Activated CD4-positive, alpha-beta T cell treated with anti-CD3 and anti-CD28 coated beads, Interleukin-2, amount 10 ng/mL, durations not matched to agents 7 days and 5 days (primary cell): ENCODE measurements around the gene RNF169. TPM values are rescaled to one million over a fixed set of nuclear protein-coding genes. Genes with fewer than 3 reads are reported as not detected.
A peak's percentile ranks its signal among the peaks of the same experiment; 100 is the strongest.

Experiments
- CTCF ChIA-PET: fragments of 350-600 bp; sonication (Branson Sonifier 250); formaldehyde crosslinking; loops from one replicate; lab custom pipeline; 2021; ENCODE audit warnings: antibody characterized with exemption; lab: Charles Lee
- POLR2A ChIA-PET: fragments of 350-600 bp; sonication (Branson Sonifier 250); formaldehyde crosslinking; loops from one replicate; lab custom pipeline; 2021; ENCODE audit warnings: antibody characterized with exemption; lab: Charles Lee
- DNase-seq: peaks from one replicate; pipeline ENCODE4 v3.0.0-alpha.2; 2020
- H3K27ac Mint-ChIP-seq: one replicate; pipeline ENCODE4 v1.8.0; 2021; ENCODE audit warnings: mild to moderate bottlenecking, moderate library complexity, mixed read lengths
- H3K27me3 Mint-ChIP-seq: one replicate; pipeline ENCODE4 v1.8.0; 2021; ENCODE audit warnings: mixed read lengths
- H3K36me3 Mint-ChIP-seq: one replicate; pipeline ENCODE4 v1.8.0; 2021; ENCODE audit warnings: low read depth, mixed read lengths
- H3K4me1 Mint-ChIP-seq: one replicate; pipeline ENCODE4 v1.8.0; 2021; ENCODE audit warnings: mixed read lengths
- H3K4me3 Mint-ChIP-seq: one replicate; pipeline ENCODE4 v1.8.0; 2021; ENCODE audit warnings: mild to moderate bottlenecking, moderate library complexity, mixed read lengths
- H3K9me3 Mint-ChIP-seq: one replicate; pipeline ENCODE4 v1.8.0; 2021; ENCODE audit warnings: mixed read lengths
- total RNA-seq, 2 experiments: library from RNA; stranded (reverse); gene quantifications; one replicate each; pipeline ENCODE4 v1.2.3, GENCODE V29; 2021

The RNF169 gene
- total RNA-seq: 10 to 100 TPM; 16.4 to 17.4 TPM

- Mint-ChIP-seq H3K4me1 (peaks cover 26% of the 10 kb centered on the region), H3K36me3 (peaks cover 7% of the 10 kb centered on the region), H3K9me3 (no peaks in the 10 kb centered on the region), H3K4me3 (peak within 1 kb of the TSS; percentile 83), H3K27ac (peak within 1 kb of the TSS; percentile 85), H3K27me3 (no peaks in the 10 kb centered on the region)
- ChIA-PET POLR2A (no interaction called here), CTCF (interaction anchor here (0.8 to 1.1 kb wide), 3 partner anchors 8 to 21 kb away, joined by 3 read pairs; no protein-coding TSS in a partner anchor)
- peak; percentile 91 for DNase-seq
These were observed at the start of gene RNF169 for GRCh38 chr11:74748211-74749126. TSS of gene RNF169 (plus strand) at chr11:74748849. CDS start at chr11:74748881, 32 bp downstream.

- no peaks in the 10 kb centered on the region for H3K4me1 Mint-ChIP-seq
- H3K36me3 Mint-ChIP-seq: no peaks in the 10 kb centered on the region
- H3K9me3 Mint-ChIP-seq: no peaks in the 10 kb centered on the region
- H3K27me3 Mint-ChIP-seq: peaks cover 3% of the 10 kb centered on the region
- no peak overlapping the region for H3K27ac Mint-ChIP-seq
- POLR2A ChIA-PET: no interaction called here
- no peak for DNase-seq
- CTCF ChIA-PET: interaction anchor here (0.6 to 1.3 kb wide), 3 partner anchors 10 to 133 kb away, joined by 3 to 4 read pairs (median 4); no protein-coding TSS in a partner anchor
- no peak overlapping the region for H3K4me3 Mint-ChIP-seq
These were observed 48.8 kb upstream of the RNF169 start for GRCh38 chr11:74699615-74700396.

- ChIA-PET POLR2A (no interaction called here), CTCF (interaction anchor here (0.8 to 2.5 kb wide), 4 partner anchors 11 to 547 kb away, joined by 3 to 10 read pairs (median 4); no protein-coding TSS in a partner anchor)
- H3K27me3 Mint-ChIP-seq: peaks cover 3% of the 10 kb centered on the region
- no peaks in the 10 kb centered on the region for H3K9me3 Mint-ChIP-seq
- H3K4me3 Mint-ChIP-seq: no peak overlapping the region
- no peaks in the 10 kb centered on the region for H3K36me3 Mint-ChIP-seq
- no peaks in the 10 kb centered on the region for H3K4me1 Mint-ChIP-seq
- no peak for DNase-seq
- H3K27ac Mint-ChIP-seq: no peak overlapping the region
These were observed 47.3 kb upstream of the RNF169 start for GRCh38 chr11:74701351-74701750.

GRCh38 chr11:74702383-74703007 is 46.2 kb upstream of the RNF169 start:
- H3K4me3 Mint-ChIP-seq: no peak overlapping the region
- ChIA-PET POLR2A (no interaction called here), CTCF (interaction anchor here (0.7 to 2.5 kb wide), 8 partner anchors 9 to 546 kb away, joined by 3 to 10 read pairs (median 4); no protein-coding TSS in a partner anchor)
- no peak overlapping the region for H3K27ac Mint-ChIP-seq
- no peaks in the 10 kb centered on the region for H3K4me1 Mint-ChIP-seq
- no peaks in the 10 kb centered on the region for H3K36me3 Mint-ChIP-seq
- peak; percentile 60 for DNase-seq
- peaks cover under 1% of the 10 kb centered on the region for H3K27me3 Mint-ChIP-seq
- no peaks in the 10 kb centered on the region for H3K9me3 Mint-ChIP-seq

GRCh38 chr11:74703211-74703610 is 45.4 kb upstream of the RNF169 start:
- CTCF ChIA-PET: interaction anchor here (1.1 to 1.7 kb wide), 5 partner anchors 10 to 37 kb away, joined by 4 to 8 read pairs (median 4); no protein-coding TSS in a partner anchor
- H3K9me3 Mint-ChIP-seq: no peaks in the 10 kb centered on the region
- no peak overlapping the region for H3K27ac Mint-ChIP-seq
- no peaks in the 10 kb centered on the region for H3K4me1 Mint-ChIP-seq
- H3K36me3 Mint-ChIP-seq: no peaks in the 10 kb centered on the region
- no peaks in the 10 kb centered on the region for H3K27me3 Mint-ChIP-seq
- POLR2A ChIA-PET: no interaction called here
- no peak for DNase-seq
- no peak overlapping the region for H3K4me3 Mint-ChIP-seq

- CTCF ChIA-PET: no interaction called here
- H3K4me3 Mint-ChIP-seq: no peak overlapping the region
- no peak overlapping the region for H3K27ac Mint-ChIP-seq
- POLR2A ChIA-PET: no interaction called here
- no peaks in the 10 kb centered on the region for H3K9me3 Mint-ChIP-seq
- H3K27me3 Mint-ChIP-seq: no peaks in the 10 kb centered on the region
- no peaks in the 10 kb centered on the region for H3K4me1 Mint-ChIP-seq
- DNase-seq: no peak
- H3K36me3 Mint-ChIP-seq: no peaks in the 10 kb centered on the region
These were observed 41.5 kb upstream of the RNF169 start for GRCh38 chr11:74707182-74707581.

- Mint-ChIP-seq H3K4me1 (no peaks in the 10 kb centered on the region), H3K9me3 (no peaks in the 10 kb centered on the region), H3K27ac (no peak overlapping the region), H3K36me3 (no peaks in the 10 kb centered on the region), H3K27me3 (no peaks in the 10 kb centered on the region), H3K4me3 (no peak overlapping the region)
- ChIA-PET CTCF (interaction anchor here (1.2 to 1.6 kb wide), 3 partner anchors 9 to 18 kb away, joined by 4 read pairs; no protein-coding TSS in a partner anchor), POLR2A (no interaction called here)
- DNase-seq: no peak
These were observed 40.8 kb upstream of the RNF169 start for GRCh38 chr11:74707602-74708510.

- Mint-ChIP-seq H3K27me3 (no peaks in the 10 kb centered on the region), H3K27ac (no peak overlapping the region), H3K9me3 (no peaks in the 10 kb centered on the region), H3K36me3 (no peaks in the 10 kb centered on the region), H3K4me1 (no peaks in the 10 kb centered on the region), H3K4me3 (no peak overlapping the region)
- POLR2A ChIA-PET: no interaction called here
- no peak for DNase-seq
- CTCF ChIA-PET: interaction anchor here (1.6 kb wide), 1 partner anchor 16 kb away, joined by 4 read pairs; no protein-coding TSS in a partner anchor
These were observed 39.5 kb upstream of the RNF169 start for GRCh38 chr11:74709175-74709574.

GRCh38 chr11:74710281-74710938 is 38.2 kb upstream of the RNF169 start:
- no peaks in the 10 kb centered on the region for H3K27me3 Mint-ChIP-seq
- DNase-seq: no peak
- H3K9me3 Mint-ChIP-seq: no peaks in the 10 kb centered on the region
- H3K36me3 Mint-ChIP-seq: no peaks in the 10 kb centered on the region
- POLR2A ChIA-PET: no interaction called here
- CTCF ChIA-PET: interaction anchor here (0.6 kb wide), 1 partner anchor 10 kb away, joined by 4 read pairs; no protein-coding TSS in a partner anchor
- H3K4me3 Mint-ChIP-seq: no peak overlapping the region
- H3K4me1 Mint-ChIP-seq: no peaks in the 10 kb centered on the region
- H3K27ac Mint-ChIP-seq: no peak overlapping the region

GRCh38 chr11:74713686-74714085 is 35.0 kb upstream of the RNF169 start:
- no peak for DNase-seq
- ChIA-PET POLR2A (no interaction called here), CTCF (no interaction called here)
- no peaks in the 10 kb centered on the region for H3K4me1 Mint-ChIP-seq
- no peaks in the 10 kb centered on the region for H3K9me3 Mint-ChIP-seq
- H3K4me3 Mint-ChIP-seq: no peak overlapping the region
- H3K36me3 Mint-ChIP-seq: no peaks in the 10 kb centered on the region
- no peaks in the 10 kb centered on the region for H3K27me3 Mint-ChIP-seq
- no peak overlapping the region for H3K27ac Mint-ChIP-seq

GRCh38 chr11:74714904-74715303 is 33.7 kb upstream of the RNF169 start:
- no peak overlapping the region for H3K27ac Mint-ChIP-seq

More at GRCh38 chr11:74714904-74715303, 33.7 kb upstream of the RNF169 start:
- Mint-ChIP-seq H3K4me1 (no peaks in the 10 kb centered on the region), H3K9me3 (no peaks in the 10 kb centered on the region), H3K27me3 (no peaks in the 10 kb centered on the region), H3K4me3 (no peak overlapping the region), H3K36me3 (no peaks in the 10 kb centered on the region)
- ChIA-PET POLR2A (no interaction called here), CTCF (interaction anchor here (0.7 kb wide), 1 partner anchor 530 kb away, joined by 3 read pairs; no protein-coding TSS in a partner anchor)
- no peak for DNase-seq
